Lower leg skin (tissue), 4 donors: ENCODE data around the gene NPAS2. TPM values are rescaled to one million over a fixed set of nuclear protein-coding genes. Genes with fewer than 3 reads are reported as not detected.

Experiments used
- DNase-seq, 2 donors: peaks; one replicate each; pipeline ENCODE4 v3.0.0-alpha.2; 2019; ENCODE audit warnings: low spot score in 2 of 2
- H3K4me3 ChIP-seq: fragments of 200-600 bp; sonication (generic); 2 replicates; pipeline ENCODE4 v1.5.1; 2017; ENCODE audit warnings: mild to moderate bottlenecking, low read depth; ENCODE audit not compliant: poor library complexity, severe bottlenecking
- POLR2A ChIP-seq, 2 donors: fragments of 450-650 bp; IDR thresholded peaks; one replicate each; pipeline ENCODE4 v1.6.1; 2016 to 2017; ENCODE audit warnings: antibody characterized with exemption in 2 of 2, mild to moderate bottlenecking in 1 of 2, moderate library complexity in 1 of 2
- WGBS, 2 donors: methylation state at CpG; one replicate each; pipeline ENCODE4 v1.1.5; 2018; 5-methylcytosine and 5-hydroxymethylcytosine counted together
- intact Hi-C: fragments of 100-400 bp; cut with DNase I; formaldehyde crosslinking; loops from one replicate; pipeline ENCODE4 v1.15.0; 2023; ENCODE audit warnings: low total_unique reads
- total RNA-seq, 4 donors: library from RNA; depleted of rRNA; stranded (reverse); fragments of >200 nt; gene quantifications; one replicate each; pipeline ENCODE4 v1.1.0, GENCODE V29; 2016
- TF ChIP-seq, protein P1 (sequence below), 3 donors: fragments of 450-650 bp; IDR thresholded peaks; one replicate each; pipeline ENCODE4 v1.5.1; 2016; ENCODE audit warnings: antibody characterized with exemption in 3 of 3, mild to moderate bottlenecking in 3 of 3, moderate library complexity in 2 of 3

The NPAS2 gene
- total RNA-seq, 4 donors from 2014 or later: 58.0 to 75.5 (median 62.1) TPM

DNA sequence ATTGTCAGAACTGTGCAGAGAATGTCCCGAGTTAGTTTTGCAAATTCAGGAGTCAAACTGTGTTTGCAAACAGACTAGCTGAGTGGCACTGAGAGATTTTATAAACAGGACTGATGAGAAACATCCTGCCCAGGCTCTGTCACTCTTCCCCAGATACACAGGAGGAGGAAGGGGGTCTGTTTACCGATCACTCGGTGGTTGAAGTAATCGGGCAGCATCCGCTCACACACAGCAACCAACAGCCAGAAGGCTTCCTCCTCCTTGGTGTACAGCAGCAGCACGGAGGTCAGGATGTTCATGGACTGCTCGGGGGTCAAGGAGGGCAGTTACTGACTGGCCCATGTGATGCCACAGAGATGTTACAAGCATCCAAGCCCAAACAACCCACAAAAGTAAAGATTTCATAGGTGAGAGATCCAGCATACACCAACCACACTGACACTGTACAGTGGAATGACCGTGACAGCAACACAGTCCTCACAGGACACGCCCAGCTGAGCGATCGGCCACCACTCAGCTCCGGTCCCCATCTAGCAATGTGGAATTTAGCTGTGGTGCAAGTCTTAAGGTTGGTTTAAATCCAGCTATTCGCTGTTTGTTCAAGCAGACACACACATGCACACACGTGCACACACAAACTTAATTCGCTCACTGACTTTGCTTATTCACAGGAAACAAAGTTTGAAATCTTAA lies 212.3 kb downstream of the NPAS2 start:
- no peak overlapping the region for H3K4me3 ChIP-seq
- intact Hi-C loops: loop anchor here (1.0 kb wide), 1 partner anchor 17 kb away; no protein-coding TSS in a partner anchor
- WGBS, 2 donors: 94 to 96% methylated on average over 15 of the region's 15 CpGs
- no peak for DNase-seq
- TF ChIP-seq POLR2A (IDR thresholded peaks at IDR 0.05): no peak
- TF ChIP-seq, protein P1, sequence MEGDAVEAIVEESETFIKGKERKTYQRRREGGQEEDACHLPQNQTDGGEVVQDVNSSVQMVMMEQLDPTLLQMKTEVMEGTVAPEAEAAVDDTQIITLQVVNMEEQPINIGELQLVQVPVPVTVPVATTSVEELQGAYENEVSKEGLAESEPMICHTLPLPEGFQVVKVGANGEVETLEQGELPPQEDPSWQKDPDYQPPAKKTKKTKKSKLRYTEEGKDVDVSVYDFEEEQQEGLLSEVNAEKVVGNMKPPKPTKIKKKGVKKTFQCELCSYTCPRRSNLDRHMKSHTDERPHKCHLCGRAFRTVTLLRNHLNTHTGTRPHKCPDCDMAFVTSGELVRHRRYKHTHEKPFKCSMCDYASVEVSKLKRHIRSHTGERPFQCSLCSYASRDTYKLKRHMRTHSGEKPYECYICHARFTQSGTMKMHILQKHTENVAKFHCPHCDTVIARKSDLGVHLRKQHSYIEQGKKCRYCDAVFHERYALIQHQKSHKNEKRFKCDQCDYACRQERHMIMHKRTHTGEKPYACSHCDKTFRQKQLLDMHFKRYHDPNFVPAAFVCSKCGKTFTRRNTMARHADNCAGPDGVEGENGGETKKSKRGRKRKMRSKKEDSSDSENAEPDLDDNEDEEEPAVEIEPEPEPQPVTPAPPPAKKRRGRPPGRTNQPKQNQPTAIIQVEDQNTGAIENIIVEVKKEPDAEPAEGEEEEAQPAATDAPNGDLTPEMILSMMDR (IDR thresholded peaks at IDR 0.05): no peak

DNA sequence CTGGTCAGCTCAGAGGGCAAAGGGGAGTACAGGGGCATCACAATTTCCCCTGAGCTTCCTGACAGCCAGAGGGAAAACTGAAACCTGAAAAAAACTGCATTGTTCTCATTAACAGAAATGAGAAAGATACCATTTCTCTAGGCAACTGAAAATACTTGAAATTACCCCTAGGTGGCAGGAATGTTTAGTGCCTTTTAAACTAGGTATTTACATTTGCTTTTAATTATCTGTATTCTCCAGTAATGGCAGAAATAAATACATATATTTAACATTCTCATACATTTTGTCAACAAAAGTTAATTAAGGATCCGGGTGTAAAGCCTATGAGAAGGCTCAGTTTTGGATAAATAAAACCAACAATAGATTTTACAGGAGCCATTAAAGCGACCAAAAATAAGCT lies 216.6 kb downstream of the NPAS2 start:
- TF ChIP-seq POLR2A (IDR thresholded peaks at IDR 0.05): no peak
- TF ChIP-seq, protein P1 (IDR thresholded peaks at IDR 0.05): no peak
- intact Hi-C loops: loop anchor here (5.0 kb wide), 1 partner anchor 116 kb away; the partner anchor contains the start of gene TBC1D8
- DNase-seq: no peak
- no peak overlapping the region for H3K4me3 ChIP-seq
- WGBS, 2 donors: 71 to 72% methylated on average over 2 of the region's 2 CpGs

DNA sequence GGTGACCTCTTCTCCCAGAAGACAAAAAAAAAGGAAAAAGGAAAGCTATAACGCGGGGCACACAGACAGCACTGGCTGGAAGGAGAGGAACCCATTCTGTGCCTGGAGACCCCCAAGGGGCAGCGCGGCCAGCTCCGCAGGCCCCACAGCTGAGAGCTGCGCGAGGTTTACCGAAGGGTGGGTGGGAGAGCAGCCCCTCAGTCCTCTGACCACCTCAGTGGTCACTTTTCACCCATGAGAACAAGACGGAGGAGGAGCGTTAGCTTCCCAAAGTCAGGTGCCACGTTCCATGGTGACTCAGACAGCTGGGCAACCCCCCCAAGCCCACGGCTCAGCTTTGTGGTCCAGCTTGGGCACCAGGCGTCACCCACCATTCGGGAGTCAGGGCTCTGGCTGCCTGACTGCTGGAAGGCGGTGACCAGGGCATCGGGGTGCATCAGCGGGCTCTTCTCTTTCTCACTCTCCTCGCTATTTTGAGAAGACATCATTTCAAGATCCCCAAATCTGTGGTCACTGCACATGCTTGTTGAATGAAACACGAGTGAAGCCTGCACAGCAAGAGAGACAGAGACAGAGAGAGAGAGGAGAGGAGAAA lies 217.3 kb downstream of the NPAS2 start:
- no peak overlapping the region for H3K4me3 ChIP-seq
- DNase-seq: no peak
- intact Hi-C loops: loop anchor here (5.0 kb wide), 1 partner anchor 115 kb away; the partner anchor contains the start of gene TBC1D8
- TF ChIP-seq, protein P1 (IDR thresholded peaks at IDR 0.05): no peak
- TF ChIP-seq POLR2A (IDR thresholded peaks at IDR 0.05): no peak
- WGBS, 2 donors: 90 to 93% methylated on average over 19 of the region's 19 CpGs

DNA sequence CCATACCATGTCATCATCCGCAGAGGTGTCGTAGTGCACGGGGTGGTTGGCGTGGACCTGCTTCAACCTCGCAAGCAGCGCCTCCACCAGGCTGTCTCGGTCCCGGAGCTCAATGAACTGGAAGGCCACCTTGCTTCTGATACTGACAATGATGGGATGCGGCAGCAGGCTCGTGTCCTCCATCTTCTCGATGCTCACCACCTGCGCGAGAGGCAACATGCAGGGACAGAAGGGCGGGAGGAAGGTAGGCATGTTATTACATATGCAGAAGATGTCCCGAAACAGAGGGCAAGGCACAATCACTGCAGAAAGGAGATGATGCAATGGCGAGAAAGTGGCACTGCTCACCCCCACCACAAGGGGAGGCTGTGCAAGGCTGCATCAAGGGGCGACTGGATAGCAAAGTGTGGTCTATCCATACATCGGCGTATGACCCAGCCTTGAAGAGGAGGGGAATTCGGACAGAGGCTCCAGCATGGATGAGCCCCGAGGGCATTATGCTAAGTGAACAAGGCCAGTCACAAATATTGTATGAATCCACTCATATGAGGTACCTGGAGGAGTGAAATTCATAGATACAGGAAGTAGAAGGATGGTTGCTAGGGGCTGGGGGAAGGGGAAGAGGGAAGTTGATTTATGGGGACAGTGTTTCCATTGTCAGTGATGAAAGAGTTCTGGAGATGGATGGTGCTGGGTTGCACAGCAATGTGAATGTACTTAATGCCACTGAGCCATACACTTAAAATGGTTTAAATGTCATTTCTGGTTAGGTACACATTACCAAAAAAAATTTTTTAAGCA lies 218.7 kb downstream of the NPAS2 start:
- DNase-seq: no peak
- H3K4me3 ChIP-seq: no peak overlapping the region
- intact Hi-C loops: loop anchor here (5.0 kb wide), 1 partner anchor 114 kb away; the partner anchor contains the start of gene TBC1D8
- WGBS, 2 donors: 89 to 94% methylated on average over 21 of the region's 21 CpGs
- TF ChIP-seq, protein P1 (IDR thresholded peaks at IDR 0.05): no peak
- no peak for TF ChIP-seq POLR2A (IDR thresholded peaks at IDR 0.05)

DNA sequence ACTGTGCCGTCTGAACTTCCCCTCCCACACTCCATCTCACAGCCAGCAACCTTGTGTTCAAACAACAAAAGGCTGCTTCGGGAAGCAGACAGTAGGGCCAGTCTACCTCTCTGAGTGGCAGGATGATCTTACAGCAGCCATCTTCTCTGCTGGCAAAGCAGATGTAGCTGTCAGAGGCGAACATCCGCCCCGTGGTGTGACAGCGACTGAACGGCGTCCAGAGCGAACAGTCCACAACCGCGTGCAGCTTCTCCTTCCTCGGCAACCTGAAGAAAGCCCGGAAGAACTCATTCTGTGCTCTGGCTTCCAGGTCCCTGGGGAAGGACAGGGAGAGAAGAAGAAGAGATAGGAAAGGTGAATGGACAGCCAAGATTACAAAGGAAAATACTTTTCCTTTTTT lies 220.1 kb downstream of the NPAS2 start:
- 89 to 94% methylated on average over 13 of the region's 13 CpGs for WGBS, 2 donors
- DNase-seq: no peak
- no peak overlapping the region for H3K4me3 ChIP-seq
- intact Hi-C loops: no loop called here
- no peak for TF ChIP-seq POLR2A (IDR thresholded peaks at IDR 0.05)
- TF ChIP-seq, protein P1 (IDR thresholded peaks at IDR 0.05): no peak
